HepG2 (cell line): ENCODE data around the gene L3MBTL1. TPM values are rescaled to one million over a fixed set of nuclear protein-coding genes. Genes with fewer than 3 reads are reported as not detected.

Experiments used
- CREM ChIP-seq, 2 experiments: sonication (generic) in 1 of 2; formaldehyde crosslinking in 1 of 2; IDR thresholded peaks; 2 replicates each; pipeline versions ENCODE4 v1.4.0 to v1.6.1; 2016 to 2020; ENCODE audit warnings: antibody characterized with exemption in 1 of 2, mild to moderate bottlenecking in 1 of 2, missing genetic modification reagents in 1 of 2
- HNF1A ChIP-seq, 2 experiments: sonication (generic) in 1 of 2; formaldehyde crosslinking in 1 of 2; IDR thresholded peaks; 2 replicates each; pipeline versions ENCODE4 v1.4.0 to v1.6.1; 2016 to 2020; ENCODE audit warnings: borderline replicate concordance in 1 of 2, low read depth in 1 of 2, mild to moderate bottlenecking in 1 of 2, missing genetic modification reagents in 1 of 2
- HNRNPUL1 ChIP-seq: fragments of 200-400 bp; formaldehyde crosslinking; IDR thresholded peaks from 2 replicates; pipeline ENCODE4 v1.6.1; 2017; ENCODE audit warnings: low read depth, mild to moderate bottlenecking, low read length, moderate library complexity
- IRF1 ChIP-seq: sonication (generic); formaldehyde crosslinking; IDR thresholded peaks from 2 replicates; pipeline ENCODE4 v1.4.0; 2020; ENCODE audit warnings: low read depth, mild to moderate bottlenecking, missing genetic modification reagents
- JARID2 ChIP-seq: sonication (generic); formaldehyde crosslinking; IDR thresholded peaks from 2 replicates; pipeline ENCODE4 v1.8.1; 2023; ENCODE audit warnings: missing genetic modification reagents, inconsistent platforms; ENCODE audit not compliant: insufficient replicate concordance
- KDM3A ChIP-seq: IDR thresholded peaks from 2 replicates; pipeline ENCODE4 v1.6.1; 2018; ENCODE audit warnings: low read depth, missing compliant biosample characterization
- MED13 ChIP-seq: sonication (generic); formaldehyde crosslinking; IDR thresholded peaks from 2 replicates; pipeline ENCODE4 v1.5.0; 2020; ENCODE audit warnings: missing genetic modification reagents
- TRAFD1 ChIP-seq: sonication (generic); formaldehyde crosslinking; IDR thresholded peaks from 2 replicates; pipeline ENCODE4 v1.5.1; 2020; ENCODE audit warnings: missing genetic modification reagents, mild to moderate bottlenecking, borderline replicate concordance
- ZFAT ChIP-seq: sonication (generic); formaldehyde crosslinking; conservative IDR thresholded peaks from 2 replicates; pipeline ENCODE4 v1.8.1; 2023; ENCODE audit warnings: missing genetic modification reagents, inconsistent platforms
- ZFP91 ChIP-seq: sonication (generic); formaldehyde crosslinking; IDR thresholded peaks from 2 replicates; pipeline ENCODE4 v1.9.0; 2022; ENCODE audit warnings: missing genetic modification reagents, mild to moderate bottlenecking, borderline replicate concordance
- ZNF333 ChIP-seq: sonication (generic); formaldehyde crosslinking; IDR thresholded peaks from 2 replicates; pipeline ENCODE4 v1.4.0; 2020; ENCODE audit warnings: mild to moderate bottlenecking, missing genetic modification reagents, borderline replicate concordance
- ZNF558 ChIP-seq: sonication (generic); formaldehyde crosslinking; IDR thresholded peaks from 2 replicates; pipeline ENCODE4 v1.9.0; 2022; ENCODE audit warnings: mild to moderate bottlenecking, missing genetic modification reagents, borderline replicate concordance
- ZNF7 ChIP-seq: IDR thresholded peaks from 2 replicates; pipeline ENCODE4 v1.6.1; 2016; ENCODE audit warnings: missing biosample characterization, missing genetic modification reagents
- ZNF816 ChIP-seq: sonication (generic); formaldehyde crosslinking; IDR thresholded peaks from 2 replicates; pipeline ENCODE4 v1.8.0; 2022; ENCODE audit warnings: missing genetic modification reagents, mild to moderate bottlenecking, borderline replicate concordance
- polyA plus RNA-seq, 8 experiments: library from polyadenylated mRNA; depleted of rRNA in 3 of 8; stranded (reverse) in 7 of 8; unstranded in 1 of 8; fragments of >200 nt; fragmentation: Illumina TruSeq in 4 of 8; extraction: Trizol in 4 of 8; gene quantifications; 2 replicates each; pipeline versions ENCODE4 v1.2.1 to v1.2.3, GENCODE V29; 2011 to 2016; ENCODE audit warnings: low read depth in 4 of 8, missing spikeins in 1 of 8, mixed read lengths in 1 of 8; ENCODE audit not compliant: insufficient read depth in 1 of 8
- total RNA-seq, 5 experiments: library from RNA; depleted of rRNA; stranded (reverse); fragments of >200 nt; fragmentation: Illumina TruSeq; extraction: Trizol; gene quantifications; 2 replicates each; pipeline ENCODE4 v1.2.3, GENCODE V29; 2016; ENCODE audit warnings: low read depth in 1 of 5
- TF ChIP-seq, protein P1 (sequence below): sonication (generic); formaldehyde crosslinking; conservative IDR thresholded peaks from 2 replicates; pipeline ENCODE4 v1.4.0; 2020; ENCODE audit warnings: mild to moderate bottlenecking, missing genetic modification reagents, moderate library complexity

Gene L3MBTL1
- total and polyA plus RNA-seq, 2 of the 13 experiments (the other 11 are each of a cell fraction or from before 2014, with no cell fraction given), result 9.0 to 17.8 TPM

- TF ChIP-seq TRAFD1 (CRISPR knock-in tag), result no peak
- TF ChIP-seq ZFAT (CRISPR knock-in tag), result no peak
- no peak for TF ChIP-seq HNRNPUL1
- TF ChIP-seq HNF1A (IDR thresholded peaks at IDR 0.05; ENCODE audit: low read depth), result no peak
- no peak for TF ChIP-seq HNF1A (CRISPR knock-in tag; IDR thresholded peaks at IDR 0.05; ENCODE audit: borderline replicate concordance)
- TF ChIP-seq ZNF558 (CRISPR knock-in tag), result no peak
- TF ChIP-seq ZFP91 (CRISPR knock-in tag), result no peak; the same call in 1 of the 2 replicates
- TF ChIP-seq ZNF816 (CRISPR knock-in tag), result no peak
- TF ChIP-seq ZNF7 (CRISPR knock-in tag), result no peak
- TF ChIP-seq KDM3A (CRISPR knock-in tag), result no peak
- no peak for TF ChIP-seq CREM (IDR thresholded peaks at IDR 0.05)
- no peak for TF ChIP-seq CREM (CRISPR knock-in tag; IDR thresholded peaks at IDR 0.05)
- TF ChIP-seq, protein P1, sequence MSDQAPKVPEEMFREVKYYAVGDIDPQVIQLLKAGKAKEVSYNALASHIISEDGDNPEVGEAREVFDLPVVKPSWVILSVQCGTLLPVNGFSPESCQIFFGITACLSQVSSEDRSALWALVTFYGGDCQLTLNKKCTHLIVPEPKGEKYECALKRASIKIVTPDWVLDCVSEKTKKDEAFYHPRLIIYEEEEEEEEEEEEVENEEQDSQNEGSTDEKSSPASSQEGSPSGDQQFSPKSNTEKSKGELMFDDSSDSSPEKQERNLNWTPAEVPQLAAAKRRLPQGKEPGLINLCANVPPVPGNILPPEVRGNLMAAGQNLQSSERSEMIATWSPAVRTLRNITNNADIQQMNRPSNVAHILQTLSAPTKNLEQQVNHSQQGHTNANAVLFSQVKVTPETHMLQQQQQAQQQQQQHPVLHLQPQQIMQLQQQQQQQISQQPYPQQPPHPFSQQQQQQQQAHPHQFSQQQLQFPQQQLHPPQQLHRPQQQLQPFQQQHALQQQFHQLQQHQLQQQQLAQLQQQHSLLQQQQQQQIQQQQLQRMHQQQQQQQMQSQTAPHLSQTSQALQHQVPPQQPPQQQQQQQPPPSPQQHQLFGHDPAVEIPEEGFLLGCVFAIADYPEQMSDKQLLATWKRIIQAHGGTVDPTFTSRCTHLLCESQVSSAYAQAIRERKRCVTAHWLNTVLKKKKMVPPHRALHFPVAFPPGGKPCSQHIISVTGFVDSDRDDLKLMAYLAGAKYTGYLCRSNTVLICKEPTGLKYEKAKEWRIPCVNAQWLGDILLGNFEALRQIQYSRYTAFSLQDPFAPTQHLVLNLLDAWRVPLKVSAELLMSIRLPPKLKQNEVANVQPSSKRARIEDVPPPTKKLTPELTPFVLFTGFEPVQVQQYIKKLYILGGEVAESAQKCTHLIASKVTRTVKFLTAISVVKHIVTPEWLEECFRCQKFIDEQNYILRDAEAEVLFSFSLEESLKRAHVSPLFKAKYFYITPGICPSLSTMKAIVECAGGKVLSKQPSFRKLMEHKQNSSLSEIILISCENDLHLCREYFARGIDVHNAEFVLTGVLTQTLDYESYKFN (CRISPR knock-in tag), result peak; percentile 69
- no peak for TF ChIP-seq ZNF333 (CRISPR knock-in tag)
- TF ChIP-seq JARID2, result no peak
- TF ChIP-seq MED13 (CRISPR knock-in tag), result peak; percentile 60; the same call in 1 of the 2 replicates
- TF ChIP-seq IRF1 (CRISPR knock-in tag), result no peak
Measured at GRCh38 chr20:43538878-43539700, 31.6 kb downstream of the L3MBTL1 start (continued).
